NOMO-1 treated with DMSO at 0.1 percent for 48 hours (cell line): ENCODE data around the gene FXYD7.
"Not testable (repeated sequence)": the region's sequence is repeated elsewhere in the genome, so short reads cannot be mapped to it uniquely, and the experiment has no call there.

Experiments
- DNase-seq: peaks from one replicate; lab custom pipeline; 2025; ENCODE audit not compliant: unreplicated experiment; lab: John Stamatoyannopoulos, UW

FXYD7 gene

DNA sequence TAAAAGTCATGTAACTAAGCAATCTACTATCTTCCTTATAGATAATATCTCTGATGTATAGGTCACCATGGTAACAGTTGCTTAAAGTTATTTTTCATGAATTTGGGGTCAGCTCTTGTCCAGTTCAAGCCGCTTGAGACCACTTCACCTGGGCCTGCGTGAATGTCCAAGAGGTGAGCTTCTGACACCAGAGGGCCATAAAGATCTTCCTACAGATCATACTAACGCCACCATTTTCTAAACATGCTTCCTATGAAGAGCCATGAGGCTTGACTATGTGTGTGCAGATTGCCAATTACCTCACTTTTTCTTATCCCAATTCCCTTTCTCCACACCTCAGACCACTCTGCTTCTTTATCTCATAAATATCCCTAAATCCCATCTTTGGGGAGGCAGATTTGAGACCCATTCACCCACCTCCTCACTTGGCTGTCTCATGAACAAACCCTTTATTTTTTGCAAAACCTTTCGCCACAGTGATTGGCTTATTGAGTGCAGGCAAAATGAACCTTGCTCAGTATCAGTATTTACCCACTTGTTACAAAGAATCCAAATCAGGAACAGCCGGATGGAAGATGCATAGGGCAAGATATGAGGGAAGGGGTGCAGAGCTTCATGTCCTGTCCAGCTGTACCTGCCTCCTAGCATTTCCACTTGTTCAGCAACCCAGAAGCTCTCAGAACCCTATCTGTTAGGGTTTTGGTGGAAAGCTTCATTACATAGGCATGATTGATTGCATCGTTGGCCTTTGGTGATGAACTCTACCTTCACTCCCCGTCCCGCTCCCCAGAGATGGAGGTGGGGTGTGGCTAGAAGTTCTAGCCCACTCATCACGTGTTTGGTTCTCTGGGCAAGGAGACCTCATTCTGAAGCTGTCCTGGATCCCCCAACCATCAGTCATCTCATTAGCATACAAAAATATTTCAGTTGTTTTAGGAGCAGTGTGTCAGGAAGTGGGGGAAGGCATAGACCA is 51.2 kb downstream of the FXYD7 start:
- DNase-seq = no peak

DNA sequence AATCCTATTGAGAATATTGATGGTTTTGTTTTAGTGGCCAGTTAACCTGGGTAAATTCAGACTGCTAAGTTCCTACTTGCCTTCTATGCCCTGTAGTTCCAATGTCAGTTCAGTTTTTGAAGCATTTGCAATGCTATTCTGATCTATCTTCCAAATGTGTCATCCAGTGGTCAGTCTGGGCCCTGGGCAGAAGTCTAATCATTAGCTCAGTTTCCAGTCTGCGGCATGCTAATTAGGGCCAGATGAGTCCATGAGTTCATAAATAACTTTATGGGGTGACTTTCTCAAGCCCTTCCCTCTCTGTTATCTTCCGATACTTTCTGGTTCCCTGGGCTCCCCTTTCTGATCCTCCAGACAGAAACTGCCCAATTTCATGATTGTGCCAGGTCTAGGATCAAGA is 52.8 kb downstream of the FXYD7 start:
- DNase-seq = no peak

DNA sequence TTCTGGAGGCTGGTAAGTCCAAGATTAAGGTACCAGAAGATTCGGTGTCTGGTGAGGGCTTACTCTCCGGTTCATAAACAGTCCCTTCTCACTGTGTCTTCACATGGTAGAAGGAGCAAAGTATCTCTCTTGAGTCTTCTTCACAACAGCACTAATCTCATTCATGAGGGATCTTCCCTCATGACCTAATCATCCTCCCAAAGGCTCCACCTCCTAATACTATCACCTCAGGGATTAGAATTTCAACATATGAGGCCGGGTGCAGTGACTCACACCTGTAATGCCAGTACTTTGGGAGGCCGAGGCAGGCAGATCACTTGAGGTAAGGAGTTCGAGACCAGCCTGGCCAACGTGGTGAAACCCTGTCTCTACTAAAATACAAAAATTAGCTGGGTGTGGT is 53.8 kb downstream of the FXYD7 start:
- DNase-seq = not testable (repeated sequence)

DNA sequence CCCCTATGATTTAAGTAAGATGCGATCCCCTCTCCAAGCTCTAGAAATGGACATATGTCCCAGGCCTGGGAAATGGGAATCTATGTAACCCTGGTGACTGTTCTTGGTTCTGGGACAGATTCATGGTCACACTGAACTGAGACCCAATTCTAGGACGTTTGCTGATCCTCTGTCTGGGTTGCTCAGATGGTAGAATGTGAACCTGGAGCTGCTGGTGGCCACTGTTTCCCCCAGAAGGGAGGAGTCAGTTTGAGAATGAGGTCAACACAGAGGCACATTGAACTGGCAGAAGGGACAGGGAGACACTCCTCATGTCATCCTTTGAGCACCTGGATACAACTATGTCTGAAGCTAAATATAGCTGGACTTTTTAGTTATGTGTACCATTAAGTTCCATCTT is 56.4 kb downstream of the FXYD7 start:
- no peak for DNase-seq

DNA sequence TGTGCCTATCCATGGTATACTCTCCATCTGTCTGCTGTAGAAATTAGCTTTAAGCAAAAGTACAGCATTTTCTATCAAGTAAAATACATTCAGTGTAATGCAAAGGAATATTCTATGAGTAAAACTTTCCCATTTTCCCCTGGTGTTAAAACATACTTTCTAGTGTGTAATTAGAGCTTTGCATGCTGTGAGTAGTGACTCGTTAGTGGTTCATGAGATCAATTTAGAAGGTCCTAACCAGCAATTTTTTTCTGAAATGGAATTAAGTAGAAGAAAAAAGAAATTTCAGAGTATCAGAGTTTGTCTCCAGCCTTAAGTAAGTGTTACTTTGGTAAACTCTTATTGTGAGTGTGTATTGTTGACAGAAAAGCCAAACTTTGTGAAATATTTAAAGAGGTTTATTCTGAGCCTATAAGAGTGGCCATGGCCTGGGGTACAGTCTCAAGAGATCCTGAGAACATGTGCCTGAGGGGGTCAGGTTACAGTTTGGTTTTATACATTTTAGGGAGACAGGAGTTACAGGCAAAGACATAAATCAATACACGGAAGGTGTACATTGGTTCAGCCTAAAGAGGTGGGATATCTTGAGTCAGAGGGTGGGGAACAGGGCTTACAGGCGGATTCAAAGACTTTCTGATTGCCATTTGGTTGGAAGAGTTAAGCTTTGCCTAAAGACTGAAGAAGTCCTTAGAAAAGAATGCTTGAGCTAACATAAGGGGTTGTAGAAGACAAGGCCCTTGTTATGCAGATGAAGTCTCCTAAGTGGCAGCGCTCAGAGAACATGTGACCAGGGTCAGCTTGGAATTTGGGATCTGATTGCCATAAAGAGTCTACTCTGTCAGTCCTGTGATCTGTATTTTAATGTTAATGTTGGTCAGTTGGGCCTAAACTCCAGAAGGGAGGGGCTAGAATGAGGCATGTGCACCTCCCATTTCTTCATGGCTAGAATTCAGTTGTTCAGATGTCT is 60.0 kb downstream of the FXYD7 start:
- DNase-seq = no peak
